SK-MEL-5 (cell line): ENCODE results near the gene ALOXE3. TPM values are rescaled to one million over a fixed set of nuclear protein-coding genes. Genes with fewer than 3 reads are reported as not detected.

Experiments used
- DNase-seq: peaks from one replicate; pipeline ENCODE4 v3.0.0-alpha.2; 2016; ENCODE audit warnings: low read depth, low spot score
- in situ Hi-C: cut with HindIII; loops from 2 replicates; pipeline ENCODE4 v1.10.0; 2016; ENCODE audit warnings: low sequenced_read_pairs, high pct_unique_total_duplicates, low pct_unique_long_range_greater_than_20kb
- total RNA-seq: library from RNA; depleted of rRNA; stranded (reverse); fragments of >200 nt; shearing (Covaris generic); gene quantifications from 2 replicates; pipeline ENCODE4 v1.2.3, GENCODE V29; 2014

Gene ALOXE3
- total RNA-seq, 1 experiment from 2014 or later: not detected

DNA sequence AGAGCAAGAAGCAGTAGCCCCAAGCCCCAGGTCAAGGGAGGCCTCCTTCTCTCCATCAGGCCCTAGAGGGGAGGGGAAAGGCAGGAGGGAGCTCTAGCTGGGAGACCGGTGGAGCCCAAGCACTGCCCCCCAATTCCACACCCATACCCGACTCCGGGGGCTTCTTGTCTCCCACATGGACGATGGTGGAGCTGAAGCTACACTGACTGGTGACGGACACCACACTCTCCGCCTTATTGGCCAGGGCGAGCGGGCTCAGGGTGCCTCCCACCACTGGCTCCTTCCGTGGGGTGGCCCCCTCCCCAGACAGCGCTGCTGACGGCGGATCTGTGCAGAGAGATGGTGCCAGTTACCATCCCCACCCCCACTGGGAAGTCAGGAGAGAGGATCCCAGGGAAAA, 27.5 kb upstream of the ALOXE3 start:
- DNase-seq: no peak
- in situ Hi-C loops: no loop called here

DNA sequence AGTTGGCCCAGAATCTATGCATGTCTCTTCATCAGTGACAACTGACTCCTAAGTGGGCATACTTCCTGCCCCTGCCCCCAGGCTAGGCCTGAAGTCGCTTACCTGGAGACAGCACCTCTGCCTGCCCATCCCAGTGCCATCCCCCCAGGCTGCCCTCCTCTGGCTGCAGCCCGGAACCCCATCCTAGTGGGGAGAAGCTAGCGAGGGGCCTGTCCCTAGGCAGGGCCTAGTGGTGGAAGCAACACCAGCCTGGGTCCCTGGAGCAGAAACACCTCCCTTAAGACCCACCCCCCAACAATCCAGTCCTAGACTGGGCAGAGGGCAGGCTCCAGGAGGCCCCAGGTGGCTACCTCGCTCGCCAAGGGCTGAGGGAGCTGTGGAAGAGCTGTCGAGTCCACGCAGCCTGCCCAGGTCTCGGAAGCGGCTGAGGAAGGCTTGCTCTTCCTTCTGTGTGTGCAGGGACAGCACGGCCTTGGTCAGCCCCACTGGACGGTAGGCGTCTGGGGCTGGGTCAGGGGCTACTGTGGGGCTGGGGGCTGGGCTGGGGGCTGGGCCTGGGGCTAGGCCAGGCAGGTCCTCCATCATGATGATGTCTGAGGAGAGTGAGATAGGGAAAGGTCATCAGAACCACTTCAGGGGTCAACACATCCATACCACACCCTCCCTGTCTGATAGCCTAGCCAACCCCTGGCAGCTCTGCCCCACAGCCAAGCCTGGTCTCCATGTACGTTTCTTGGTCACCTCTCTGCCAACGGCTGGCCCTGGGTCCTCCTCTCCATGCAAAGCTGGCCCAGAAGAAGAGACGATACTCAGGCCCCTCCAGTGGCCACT, 26.3 kb upstream of the ALOXE3 start:
- DNase-seq: no peak
- in situ Hi-C loops: no loop called here

DNA sequence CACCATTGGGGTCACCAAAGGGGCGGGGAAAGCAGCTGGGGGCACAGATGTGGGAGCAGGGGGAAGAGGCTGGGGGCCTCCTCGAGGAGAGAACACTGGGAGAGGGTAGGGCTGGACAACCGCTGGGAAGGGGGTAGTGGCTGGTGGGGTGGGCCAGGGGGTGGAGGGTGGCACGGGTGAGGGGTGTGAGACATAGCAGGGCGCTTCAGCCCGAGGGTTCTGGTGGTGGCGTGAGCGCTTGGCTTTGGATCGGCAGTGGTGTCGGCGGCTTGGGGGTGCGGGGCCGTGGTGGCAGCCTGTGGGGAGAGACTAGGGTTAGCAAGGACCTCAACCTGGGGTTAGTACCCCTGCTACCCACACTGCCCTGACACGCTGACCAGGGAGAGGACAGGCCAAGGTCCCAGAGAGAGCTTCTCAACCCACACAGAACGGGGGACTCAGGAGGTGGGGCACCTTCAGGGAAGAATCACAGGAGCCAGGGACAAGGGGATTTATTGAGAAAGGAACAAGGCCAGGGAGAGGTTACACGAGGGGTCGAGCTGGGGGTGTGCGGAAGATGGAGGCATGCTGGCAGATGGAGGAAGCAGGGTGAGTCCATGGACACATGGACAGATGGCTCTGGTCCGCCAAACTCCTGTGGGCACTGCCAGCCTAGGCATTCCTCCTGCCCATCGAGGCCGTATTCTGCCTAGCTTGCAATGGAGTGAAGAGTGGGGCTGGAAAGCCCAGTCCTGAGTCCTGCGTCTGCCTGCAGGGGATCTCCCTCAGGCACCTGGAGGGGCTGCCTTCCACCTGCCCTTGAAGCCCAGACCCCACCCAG, 25.5 kb upstream of the ALOXE3 start:
- DNase-seq: no peak
- in situ Hi-C loops: no loop called here

DNA sequence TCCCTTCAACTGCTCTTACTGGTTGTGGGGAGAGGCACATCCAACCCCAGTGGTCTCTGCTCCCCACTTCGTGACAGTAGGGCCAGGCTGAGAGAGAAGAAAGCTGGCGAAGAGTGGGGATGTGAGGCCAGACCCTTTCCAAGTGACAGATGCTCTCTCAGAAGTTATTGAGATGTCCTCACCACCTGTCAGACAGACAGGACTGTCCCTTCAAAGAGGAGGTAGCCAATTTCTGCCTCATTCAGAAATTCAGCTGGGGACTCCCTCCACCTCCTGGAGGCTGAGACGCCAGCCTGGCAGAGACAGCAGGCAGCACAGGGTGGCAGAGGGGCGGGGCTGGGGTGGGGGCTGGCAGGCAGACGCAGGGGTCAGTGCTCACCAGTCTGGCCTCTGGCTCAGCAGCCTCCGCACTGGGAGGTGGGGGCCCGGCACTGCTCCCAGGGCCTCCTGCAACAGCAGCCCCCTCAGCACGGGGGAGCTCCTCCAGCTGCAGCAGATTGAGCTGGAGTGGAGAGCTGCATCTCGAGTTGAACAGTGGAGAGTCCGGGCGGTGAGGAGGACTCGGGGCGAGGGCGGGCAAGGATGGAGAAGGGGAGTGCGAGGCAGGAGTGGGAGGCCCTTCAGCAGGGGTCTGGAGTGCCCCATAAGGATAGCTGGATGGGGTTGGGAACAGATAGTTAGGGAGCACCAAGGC, 24.7 kb upstream of the ALOXE3 start:
- DNase-seq: no peak
- in situ Hi-C loops: no loop called here

DNA sequence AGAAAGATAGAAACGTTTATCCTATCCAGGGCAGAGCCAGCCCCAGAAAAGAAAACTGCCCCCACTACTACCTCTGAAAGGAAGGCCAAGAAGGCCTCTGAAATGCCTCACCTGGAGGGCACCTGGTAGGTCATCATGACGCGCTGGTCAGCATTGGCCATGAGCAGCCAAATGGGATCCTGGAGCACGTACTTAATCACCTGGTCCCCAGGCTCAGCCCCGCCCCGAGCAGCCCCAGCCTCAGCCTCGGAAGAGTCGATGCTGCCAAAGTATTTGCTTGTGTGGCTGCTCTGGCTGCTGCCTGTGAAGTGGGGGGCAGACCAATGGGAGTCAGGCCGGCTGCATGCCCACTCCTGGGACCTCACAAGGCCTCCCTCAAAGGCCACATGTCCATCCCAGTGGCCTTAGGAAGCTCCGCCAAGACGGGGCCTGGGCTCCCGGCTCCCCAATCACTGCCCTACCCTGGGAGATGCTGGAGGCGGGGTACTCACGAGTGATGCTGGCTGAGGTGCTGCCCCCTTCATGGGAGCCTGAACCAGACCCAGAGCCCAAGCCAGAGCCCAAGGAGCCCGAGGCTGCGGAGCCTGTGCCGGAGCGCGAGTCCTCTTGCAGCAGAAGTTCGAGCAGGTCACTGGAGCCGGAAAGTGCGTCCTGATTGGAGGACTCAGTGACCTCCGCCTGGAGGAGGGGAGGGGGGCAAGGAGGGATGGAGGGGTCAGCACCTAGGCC, 24.0 kb upstream of the ALOXE3 start:
- in situ Hi-C loops: no loop called here
- DNase-seq: no peak

DNA sequence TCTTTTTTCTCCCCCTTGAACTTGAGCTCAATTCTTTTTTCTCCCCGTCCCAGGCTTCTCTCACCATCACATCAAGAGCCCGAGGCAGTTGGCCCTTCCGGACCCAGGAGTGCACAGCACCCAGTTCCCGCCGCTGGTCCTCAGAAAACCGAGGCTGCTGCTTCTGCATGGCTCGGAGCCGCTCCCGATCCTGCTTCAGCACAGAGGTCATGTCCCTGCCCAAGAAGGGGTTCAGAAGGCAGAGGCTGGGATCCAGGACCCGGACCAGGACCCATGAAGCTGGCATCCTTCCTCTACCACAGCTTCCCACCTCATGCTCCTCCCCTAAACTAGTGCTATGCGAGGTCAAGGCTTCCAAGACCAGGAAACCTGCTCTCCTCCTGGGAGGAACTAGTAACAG, 23.4 kb upstream of the ALOXE3 start:
- no peak for DNase-seq
- in situ Hi-C loops: no loop called here

DNA sequence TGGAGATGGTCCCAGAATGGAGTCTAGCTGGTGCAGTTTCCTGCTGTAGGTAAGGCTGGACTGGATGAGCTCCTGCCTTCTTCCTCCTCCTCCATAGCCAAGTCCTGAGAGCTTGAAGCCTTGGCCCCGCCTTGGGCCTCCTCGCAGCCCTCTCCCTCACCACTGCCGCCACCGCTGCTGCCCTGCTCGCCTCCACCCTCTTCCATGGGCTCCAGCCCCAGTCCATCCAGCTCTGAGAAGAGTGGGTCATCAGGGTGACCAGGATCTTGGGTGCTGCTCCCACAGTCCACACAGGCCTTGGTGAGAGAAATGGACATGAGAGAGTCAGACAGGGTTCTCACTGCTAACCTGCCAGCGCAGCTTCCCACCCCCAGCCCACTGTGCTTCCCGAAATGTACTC, 22.7 kb upstream of the ALOXE3 start:
- DNase-seq: no peak
- in situ Hi-C loops: no loop called here

DNA sequence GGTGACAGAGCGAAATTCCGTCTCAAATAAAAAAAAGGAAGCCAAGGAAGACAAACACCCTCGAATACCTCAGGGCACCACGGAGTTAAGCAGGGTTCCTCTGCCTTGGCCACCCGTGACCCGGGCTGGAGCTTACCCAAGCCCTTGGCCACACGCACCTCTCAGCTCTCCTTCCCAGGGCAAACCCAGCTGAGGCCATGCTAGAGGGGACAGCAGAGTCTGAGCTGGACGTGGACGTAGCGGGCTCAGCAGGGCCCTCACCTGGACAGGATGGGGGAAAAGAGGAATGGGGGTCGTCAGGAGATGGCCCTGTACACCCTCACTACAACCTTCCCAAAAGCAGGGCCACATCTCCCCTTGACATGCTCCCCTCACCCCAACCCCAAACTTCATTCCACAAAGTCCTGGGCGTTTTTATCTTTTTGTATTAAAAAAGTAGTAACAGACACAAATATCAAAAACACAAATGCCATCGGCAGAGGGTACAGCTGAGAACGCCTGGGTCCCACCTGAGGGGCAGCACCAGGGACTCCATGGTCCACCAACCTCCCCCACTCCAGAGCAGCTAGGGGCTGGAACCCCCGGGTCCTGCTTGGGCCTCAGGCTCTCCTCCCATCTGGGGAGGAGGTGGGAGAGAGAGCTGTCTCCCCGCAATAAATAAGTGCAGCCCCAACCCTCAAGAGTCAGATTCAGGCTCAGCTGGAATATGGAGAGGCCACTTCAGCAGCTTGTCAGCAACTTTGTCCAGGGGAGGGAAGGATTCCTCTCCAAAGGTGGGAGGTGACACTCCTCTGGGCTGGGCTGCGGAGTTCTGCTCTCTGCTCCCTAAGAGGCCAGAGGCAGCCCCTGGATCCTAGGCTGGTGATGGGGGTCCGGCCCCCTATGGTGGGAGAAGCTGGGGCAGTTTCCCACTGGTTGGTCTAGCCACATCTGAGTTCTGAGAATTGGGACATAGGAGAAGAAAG, 22.0 kb upstream of the ALOXE3 start:
- in situ Hi-C loops: no loop called here
- DNase-seq: no peak

DNA sequence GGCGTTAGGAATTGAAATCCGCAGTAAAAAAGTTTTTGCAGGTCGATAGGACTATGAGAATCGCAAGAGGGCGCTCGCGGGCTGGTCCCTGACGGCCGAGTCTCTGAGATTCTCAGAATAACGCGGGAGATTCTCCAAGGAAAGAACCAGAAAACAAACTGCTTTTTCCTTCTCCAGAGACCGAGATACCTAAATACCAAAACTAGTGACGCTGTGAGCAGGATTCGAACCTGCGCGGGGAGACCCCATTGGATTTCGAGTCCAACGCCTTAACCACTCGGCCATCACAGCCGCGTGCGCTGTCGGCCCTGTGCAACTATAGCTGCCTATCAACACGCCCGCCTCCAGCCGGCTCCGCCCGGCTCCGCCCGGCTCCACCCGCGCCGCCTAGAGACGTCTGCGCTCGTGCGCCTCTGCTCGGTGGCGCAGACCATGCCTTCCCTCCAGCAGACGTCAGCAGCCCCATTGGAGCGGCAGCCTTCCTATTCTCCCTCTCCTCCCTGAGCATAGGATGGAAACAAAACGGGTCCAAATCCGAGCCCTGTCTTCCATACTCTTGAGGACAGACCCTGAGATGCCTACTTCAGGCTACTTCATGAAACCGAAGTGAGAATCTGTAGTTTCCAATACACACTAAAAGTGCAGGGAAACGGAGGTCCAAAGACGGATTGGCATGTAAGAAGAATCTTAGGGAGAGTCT, 20.5 kb upstream of the ALOXE3 start:
- peak; percentile 99 for DNase-seq
- in situ Hi-C loops: no loop called here

DNA sequence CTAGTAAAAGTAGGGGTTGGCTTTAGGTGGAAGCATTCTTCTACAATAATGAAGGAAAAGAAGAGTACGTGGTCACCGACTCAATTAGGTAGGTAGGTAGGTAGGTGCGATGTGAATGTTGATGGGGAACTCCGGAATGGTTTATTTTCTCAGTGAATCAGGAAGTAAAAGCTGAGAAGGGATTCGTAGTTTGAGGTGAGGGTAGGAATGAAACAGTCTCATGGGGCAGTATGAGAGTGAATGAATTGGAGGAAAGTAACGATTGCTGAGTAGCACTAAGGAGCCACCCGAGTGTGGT, 20.0 kb upstream of the ALOXE3 start:
- no peak for DNase-seq

DNA sequence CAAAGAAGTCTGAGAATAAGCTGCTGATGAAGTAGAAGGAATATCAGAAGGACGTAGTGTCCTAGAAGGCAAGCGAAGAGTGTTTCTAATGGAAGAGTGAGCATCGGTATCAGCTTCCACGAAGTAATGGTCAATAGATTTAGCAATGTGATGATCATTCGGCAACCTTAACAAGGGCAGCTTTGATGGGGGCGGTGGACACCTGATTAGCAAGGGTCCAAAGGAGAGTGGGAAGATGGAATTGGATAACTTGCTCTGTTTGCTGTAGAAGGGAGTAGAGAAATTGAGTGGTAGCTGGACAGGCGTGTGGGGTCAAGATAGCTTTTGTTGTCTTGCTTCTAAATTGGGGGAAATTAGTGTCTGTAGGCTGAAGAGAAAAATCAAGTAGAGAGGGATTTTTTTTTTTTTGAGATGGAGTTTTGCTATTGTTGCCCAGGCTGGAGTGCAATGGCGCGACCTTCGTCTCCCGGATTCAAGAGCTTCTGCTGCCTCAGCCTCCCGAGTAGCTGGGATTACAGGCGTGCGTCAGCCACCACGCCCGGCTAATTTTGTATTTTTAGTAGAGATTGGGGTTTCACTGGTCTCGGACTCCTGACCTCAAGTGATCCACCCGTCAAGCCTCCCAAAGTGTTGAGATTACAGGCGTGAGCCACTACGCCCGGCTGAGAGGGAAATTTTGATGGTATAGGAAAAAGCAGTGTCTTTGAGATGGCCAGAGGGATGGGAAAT, 19.5 kb upstream of the ALOXE3 start:
- DNase-seq: no peak
- in situ Hi-C loops: no loop called here

More for the DNA sequence above, 20.0 kb upstream of the ALOXE3 start:
- in situ Hi-C loops: no loop called here

DNA sequence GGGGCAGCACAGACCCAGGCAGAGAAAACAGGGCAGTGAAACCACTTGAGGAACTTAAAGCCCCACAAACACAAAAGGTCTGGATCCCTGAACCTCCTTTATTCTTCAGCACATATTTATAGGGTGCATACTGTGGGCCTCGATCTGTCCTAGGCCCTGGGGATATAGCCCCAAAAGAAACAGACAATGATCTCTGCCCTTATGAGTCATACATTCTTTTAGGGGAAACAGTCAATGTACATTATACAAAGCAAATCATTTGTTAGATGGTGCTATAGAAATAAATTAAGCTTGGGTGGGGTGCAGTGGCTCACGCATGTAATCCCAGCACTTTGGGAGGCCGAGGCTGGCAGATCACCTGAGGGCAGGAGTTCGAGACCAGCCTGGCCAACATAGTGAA, 15.6 kb upstream of the ALOXE3 start:
- in situ Hi-C loops: no loop called here
- no peak for DNase-seq

DNA sequence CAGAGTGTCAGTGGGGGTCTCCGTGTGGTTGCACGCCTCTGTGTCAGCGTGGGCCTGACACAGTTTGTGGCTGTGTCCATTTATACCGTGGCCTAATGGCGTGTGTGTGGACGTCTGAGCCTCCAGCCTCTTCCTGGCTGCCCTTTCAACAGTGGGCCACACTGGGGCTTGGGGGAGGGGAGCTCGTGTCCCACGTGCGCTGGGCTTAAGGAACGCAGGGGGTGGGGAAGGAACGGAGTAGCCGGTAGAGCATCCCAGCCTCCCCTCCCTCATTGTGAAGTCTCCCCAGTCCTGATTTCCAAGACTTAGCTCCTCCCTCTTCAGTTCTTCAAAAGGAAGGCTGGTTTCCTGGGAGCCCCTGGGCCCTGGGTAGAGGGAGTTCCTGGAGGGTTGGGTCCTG, 15.1 kb upstream of the ALOXE3 start:
- DNase-seq: no peak
- in situ Hi-C loops: no loop called here

DNA sequence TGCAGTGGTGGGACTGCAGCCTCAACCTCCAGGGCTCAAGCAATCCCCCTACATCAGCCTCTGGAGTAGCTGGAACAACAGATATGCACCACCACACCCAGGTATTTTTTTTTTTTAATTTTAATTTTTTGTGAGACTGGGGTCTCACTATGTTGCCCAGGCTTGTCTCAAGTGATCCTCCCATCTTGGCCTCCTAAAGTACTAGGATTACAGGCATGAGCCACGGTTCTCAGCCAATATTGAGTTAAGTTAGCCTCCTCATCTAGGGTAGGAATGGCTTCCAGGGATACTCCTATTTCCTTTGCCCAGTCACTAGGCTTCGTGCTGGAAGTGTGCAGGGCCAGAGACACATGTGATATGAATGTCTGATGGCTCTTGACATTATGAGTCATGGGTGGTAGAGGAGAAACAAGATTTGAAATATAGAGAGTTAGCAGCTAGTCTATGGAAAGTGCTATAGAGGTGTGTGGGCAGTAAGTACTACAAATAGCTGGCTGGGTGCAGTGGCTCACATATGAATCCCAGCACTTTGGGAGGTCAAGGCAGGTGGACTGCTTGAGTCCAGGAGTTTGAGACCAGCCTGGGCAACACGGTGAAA, 13.6 kb upstream of the ALOXE3 start:
- DNase-seq: no peak
- in situ Hi-C loops: no loop called here

DNA sequence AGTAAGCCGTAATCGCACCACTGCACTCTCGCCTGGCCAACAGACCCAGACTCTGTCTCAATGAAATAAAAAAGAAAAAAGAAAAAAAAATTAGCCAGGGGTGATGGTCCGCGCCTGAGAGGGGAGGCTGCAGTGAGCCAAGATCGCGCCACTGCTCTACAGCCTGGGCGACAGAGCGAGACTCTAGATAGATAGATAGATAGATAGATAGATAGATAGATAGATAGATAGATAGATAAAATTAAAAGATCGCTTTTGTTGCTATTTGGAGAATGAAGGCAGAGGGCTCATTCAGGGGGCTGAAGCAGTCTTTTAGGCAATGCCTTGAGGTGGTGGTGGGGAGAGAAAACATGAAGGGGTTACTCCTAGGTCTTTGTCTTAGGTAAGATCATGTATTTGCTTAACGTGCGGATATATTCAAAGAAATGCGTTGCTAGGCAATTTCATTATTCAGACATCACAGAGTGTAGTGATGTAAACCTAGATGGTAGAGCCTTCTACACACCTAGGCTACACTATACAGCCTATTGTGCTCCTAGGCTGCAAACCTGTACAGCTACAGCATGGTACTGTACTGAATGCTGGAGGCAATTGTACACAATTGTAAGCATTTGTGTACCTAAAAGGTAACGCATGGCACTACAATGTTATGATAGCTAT, 9.9 kb upstream of the ALOXE3 start:
- in situ Hi-C loops: no loop called here
- DNase-seq: no peak
